A549 (cell line): ENCODE measurements around the gene TBC1D16.

Experiments
- CEBPB ChIP-seq, 2 experiments: fragments of >200 bp in 1 of 2; sonication (Bioruptor Twin) in 1 of 2; formaldehyde crosslinking in 1 of 2; IDR thresholded peaks; 2 replicates each; pipeline ENCODE4 v1.6.1; 2012 to 2016
- CTCF ChIP-seq: fragments of >200 bp; sonication (Bioruptor Twin); formaldehyde crosslinking; IDR thresholded peaks from 3 replicates; pipeline ENCODE4 v1.5.1; 2016
- POLR2A ChIP-seq: IDR thresholded peaks from 2 replicates; pipeline ENCODE4 v1.6.1; 2012; ENCODE audit warnings: mild to moderate bottlenecking, low read length

- TF ChIP-seq POLR2A (no peak), CTCF (no peak), CEBPB (IDR thresholded peaks at IDR 0.05) (no peak)
These were observed 33.5 kb downstream of the TBC1D16 start for GRCh38 chr17:80002070-80002641.
